H9 (cell line): ENCODE measurements around the gene NOX5. TPM values are rescaled to one million over a fixed set of nuclear protein-coding genes. Genes with fewer than 3 reads are reported as not detected.

Experiments used
- DNase-seq: peaks from one replicate; pipeline ENCODE4 v3.0.0-alpha.2; 2017
- H2AFZ ChIP-seq: one replicate; pipeline ENCODE4 v1.6.1; 2013; ENCODE audit warnings: mild to moderate bottlenecking, low read length, control low read depth, moderate library complexity
- H2AK5ac ChIP-seq: 2 replicates; pipeline ENCODE4 v1.6.1; 2013; ENCODE audit warnings: low read length, control low read depth, mixed read lengths; ENCODE audit not compliant: insufficient read length
- H2BK120ac ChIP-seq: one replicate; pipeline ENCODE4 v1.6.1; 2013; ENCODE audit warnings: low read depth, mild to moderate bottlenecking, low read length, control low read depth, inconsistent platforms; ENCODE audit not compliant: poor library complexity, severe bottlenecking
- H2BK12ac ChIP-seq: 2 replicates; pipeline ENCODE4 v1.6.1; 2013; ENCODE audit warnings: low read length, control low read depth, mixed read lengths, low read depth; ENCODE audit not compliant: insufficient read length
- H2BK15ac ChIP-seq: 2 replicates; pipeline ENCODE4 v1.6.1; 2013; ENCODE audit warnings: low read depth, low read length, control low read depth
- H2BK20ac ChIP-seq: one replicate; pipeline ENCODE4 v1.6.1; 2013; ENCODE audit warnings: low read depth, mild to moderate bottlenecking, low read length, control low read depth, inconsistent platforms; ENCODE audit not compliant: poor library complexity, severe bottlenecking
- H2BK5ac ChIP-seq: 2 replicates; pipeline ENCODE4 v1.6.1; 2013; ENCODE audit warnings: low read length, control low read depth, mixed read lengths; ENCODE audit not compliant: insufficient read length
- H3K14ac ChIP-seq: 2 replicates; pipeline ENCODE4 v1.6.1; 2013; ENCODE audit warnings: low read length, control low read depth; ENCODE audit not compliant: insufficient read depth
- H3K18ac ChIP-seq: 2 replicates; pipeline ENCODE4 v1.6.1; 2013; ENCODE audit warnings: low read depth, mild to moderate bottlenecking, mixed read lengths, low read length, control low read depth; ENCODE audit not compliant: insufficient read length
- H3K23ac ChIP-seq: 2 replicates; pipeline ENCODE4 v1.6.1; 2013; ENCODE audit warnings: low read length, control low read depth, mixed read lengths, low read depth; ENCODE audit not compliant: insufficient read length
- H3K23me2 ChIP-seq: 2 replicates; pipeline ENCODE4 v1.6.1; 2013; ENCODE audit warnings: low read depth, mild to moderate bottlenecking, mixed read lengths, low read length, control low read depth; ENCODE audit not compliant: insufficient read length, poor library complexity, severe bottlenecking
- H3K27ac ChIP-seq: 2 replicates; pipeline ENCODE4 v1.5.1; 2013; ENCODE audit warnings: low read length, control low read depth, mixed read lengths, low read depth; ENCODE audit not compliant: insufficient read length
- H3K27me3 ChIP-seq: 2 replicates; pipeline ENCODE4 v1.6.1; 2013; ENCODE audit warnings: low read length, control low read depth, inconsistent platforms; ENCODE audit not compliant: insufficient read depth
- H3K4ac ChIP-seq: 2 replicates; pipeline ENCODE4 v1.6.1; 2013; ENCODE audit warnings: low read depth, mild to moderate bottlenecking, control low read depth, inconsistent platforms, low read length, moderate library complexity
- H3K4me1 ChIP-seq: 2 replicates; pipeline ENCODE4 v1.6.1; 2013; ENCODE audit warnings: low read length, control low read depth, inconsistent platforms; ENCODE audit not compliant: insufficient read depth
- H3K4me2 ChIP-seq: 2 replicates; pipeline ENCODE4 v1.6.1; 2013; ENCODE audit warnings: low read length, control low read depth, mixed read lengths; ENCODE audit not compliant: insufficient read length, insufficient read depth
- H3K56ac ChIP-seq: 2 replicates; pipeline ENCODE4 v1.6.1; 2013; ENCODE audit warnings: low read depth, mild to moderate bottlenecking, mixed read lengths, low read length, control low read depth; ENCODE audit not compliant: insufficient read length
- H3K79me1 ChIP-seq: 2 replicates; pipeline ENCODE4 v1.6.1; 2013; ENCODE audit warnings: low read depth, mild to moderate bottlenecking, moderate library complexity, low read length, control low read depth, inconsistent platforms; ENCODE audit not compliant: insufficient read depth, poor library complexity, severe bottlenecking
- H3K79me2 ChIP-seq: 2 replicates; pipeline ENCODE4 v1.6.1; 2013; ENCODE audit warnings: low read length, control low read depth, inconsistent platforms; ENCODE audit not compliant: insufficient read depth
- H3K9ac ChIP-seq: 2 replicates; pipeline ENCODE4 v1.6.1; 2013; ENCODE audit warnings: low read length, control low read depth, mixed read lengths; ENCODE audit not compliant: insufficient read length; ENCODE audit errors: extremely low read depth
- H3K9me3 ChIP-seq: one replicate; pipeline ENCODE4 v1.6.1; 2013; ENCODE audit warnings: low read depth, low read length, inconsistent platforms; ENCODE audit not compliant: control insufficient read depth
- H3T11ph ChIP-seq: one replicate; pipeline ENCODE4 v1.6.1; 2013; ENCODE audit warnings: mild to moderate bottlenecking, low read length, control low read depth, inconsistent platforms
- H4K20me1 ChIP-seq: one replicate; pipeline ENCODE4 v1.6.1; 2013; ENCODE audit not compliant: control insufficient read depth, insufficient read length, insufficient read depth
- H4K5ac ChIP-seq: 2 replicates; pipeline ENCODE4 v1.6.1; 2013; ENCODE audit warnings: low read depth, mild to moderate bottlenecking, mixed read lengths, low read length, control low read depth; ENCODE audit not compliant: insufficient read length
- H4K8ac ChIP-seq: replicated peaks from 2 replicates; pipeline ENCODE4 v1.6.1; 2013; ENCODE audit warnings: low read length, control low read depth, mixed read lengths, low read depth; ENCODE audit not compliant: insufficient read length
- H4K91ac ChIP-seq: 2 replicates; pipeline ENCODE4 v1.6.1; 2013; ENCODE audit warnings: low read depth, mild to moderate bottlenecking, moderate library complexity, mixed read lengths, low read length, control low read depth; ENCODE audit not compliant: insufficient read length
- H3K27ac Mint-ChIP-seq, 3 experiments: 2 replicates in 2 of 3; 3 replicates in 1 of 3; pipeline ENCODE4 v1.8.0; 2020 to 2021; ENCODE audit warnings: mixed read lengths in 3 of 3, mild to moderate bottlenecking in 1 of 3, moderate library complexity in 1 of 3
- H3K27me3 Mint-ChIP-seq: 2 replicates; pipeline ENCODE4 v1.8.0; 2021; ENCODE audit warnings: low read depth, mild to moderate bottlenecking, moderate library complexity, mixed read lengths
- H3K36me3 Mint-ChIP-seq, 3 experiments: 2 replicates in 2 of 3; 3 replicates in 1 of 3; pipeline ENCODE4 v1.8.0; 2020 to 2021; ENCODE audit warnings: low read depth in 3 of 3, mixed read lengths in 3 of 3; ENCODE audit not compliant: insufficient read depth in 1 of 3
- H3K4me1 Mint-ChIP-seq, 2 experiments: 2 replicates each; pipeline ENCODE4 v1.8.0; 2020; ENCODE audit warnings: mixed read lengths in 2 of 2
- H3K4me3 Mint-ChIP-seq, 2 experiments: 2 replicates in 1 of 2; 3 replicates in 1 of 2; pipeline ENCODE4 v1.8.0; 2020 to 2021; ENCODE audit warnings: mild to moderate bottlenecking in 2 of 2, mixed read lengths in 2 of 2, moderate library complexity in 1 of 2
- H3K9me3 Mint-ChIP-seq, 2 experiments: 2 replicates in 1 of 2; 3 replicates in 1 of 2; pipeline ENCODE4 v1.8.0; 2020; ENCODE audit warnings: mild to moderate bottlenecking in 2 of 2, mixed read lengths in 2 of 2, moderate library complexity in 1 of 2
- WGBS: extraction: QIAGEN DNeasy Blood & Tissue Kit; methylation state at CpG from one replicate; pipeline ENCODE4 v1.1.7; 2013; ENCODE audit warnings: missing lambda C conversion rate, low lambda C conversion rate, mixed read lengths; ENCODE audit not compliant: insufficient read length; ENCODE audit errors: extremely low coverage; 5-methylcytosine and 5-hydroxymethylcytosine counted together
- total RNA-seq: library from RNA; stranded (reverse); gene quantifications from 2 replicates; pipeline ENCODE4 v1.2.1, GENCODE V29; 2021
- TF ChIP-seq, protein P1 (sequence below): fragments of 200-600 bp; sonication (generic); conservative IDR thresholded peaks from 3 replicates; pipeline ENCODE4 v1.8.0; 2021; ENCODE audit warnings: antibody characterized with exemption, mild to moderate bottlenecking

NOX5 gene
- total RNA-seq, 1 experiment from 2014 or later, result 0.04 TPM

GRCh38 chr15:69042531-69042930 is 28.0 kb downstream of the NOX5 start:
- H2BK15ac ChIP-seq, result no peak overlapping the region
- no peak overlapping the region for H3K9ac ChIP-seq
- no peak overlapping the region for H3K56ac ChIP-seq
- no peak overlapping the region for H4K8ac ChIP-seq
- H2BK20ac ChIP-seq, result no peak overlapping the region
- H3K9me3 ChIP-seq, result no peaks in the 10 kb centered on the region
- Mint-ChIP-seq H3K9me3 (no peaks in the 10 kb centered on the region), H3K36me3 (peaks cover 0 to 2% (median 0%) of the 10 kb centered on the region in 3 experiments; a peak in 1 of 7 replicates), H3K4me3 (no peak overlapping the region), H3K27ac (no peak overlapping the region), H3K4me1 (peaks cover 9 to 14% of the 10 kb centered on the region in 2 experiments), H3K27me3 (peaks cover 23% of the 10 kb centered on the region)
- no peak for DNase-seq
- TF ChIP-seq, protein P1, sequence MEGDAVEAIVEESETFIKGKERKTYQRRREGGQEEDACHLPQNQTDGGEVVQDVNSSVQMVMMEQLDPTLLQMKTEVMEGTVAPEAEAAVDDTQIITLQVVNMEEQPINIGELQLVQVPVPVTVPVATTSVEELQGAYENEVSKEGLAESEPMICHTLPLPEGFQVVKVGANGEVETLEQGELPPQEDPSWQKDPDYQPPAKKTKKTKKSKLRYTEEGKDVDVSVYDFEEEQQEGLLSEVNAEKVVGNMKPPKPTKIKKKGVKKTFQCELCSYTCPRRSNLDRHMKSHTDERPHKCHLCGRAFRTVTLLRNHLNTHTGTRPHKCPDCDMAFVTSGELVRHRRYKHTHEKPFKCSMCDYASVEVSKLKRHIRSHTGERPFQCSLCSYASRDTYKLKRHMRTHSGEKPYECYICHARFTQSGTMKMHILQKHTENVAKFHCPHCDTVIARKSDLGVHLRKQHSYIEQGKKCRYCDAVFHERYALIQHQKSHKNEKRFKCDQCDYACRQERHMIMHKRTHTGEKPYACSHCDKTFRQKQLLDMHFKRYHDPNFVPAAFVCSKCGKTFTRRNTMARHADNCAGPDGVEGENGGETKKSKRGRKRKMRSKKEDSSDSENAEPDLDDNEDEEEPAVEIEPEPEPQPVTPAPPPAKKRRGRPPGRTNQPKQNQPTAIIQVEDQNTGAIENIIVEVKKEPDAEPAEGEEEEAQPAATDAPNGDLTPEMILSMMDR, result no peak
- H3K27me3 ChIP-seq, result no peaks in the 10 kb centered on the region; the same call in none of the 2 replicates
- no peak overlapping the region for H3T11ph ChIP-seq
- no peak overlapping the region for H2AK5ac ChIP-seq
- H3K14ac ChIP-seq, result no peak overlapping the region
- H3K27ac ChIP-seq, result no peak overlapping the region
- H4K5ac ChIP-seq, result no peak overlapping the region
- H3K23ac ChIP-seq, result no peak overlapping the region
- H3K79me2 ChIP-seq, result 0 out of 2 replicates have a peak, but pooled peaks cover 2% of the 10 kb centered on the region
- no peaks in the 10 kb centered on the region for H3K79me1 ChIP-seq
- no peak overlapping the region for H4K91ac ChIP-seq
- no CpG with 5 or more reads among the region's 5 CpGs for WGBS
- no peak overlapping the region for H2BK12ac ChIP-seq
- no peaks in the 10 kb centered on the region; the same call in 1 of the 2 replicates for H3K4me1 ChIP-seq
- H3K4ac ChIP-seq, result no peak overlapping the region
- H3K4me2 ChIP-seq, result no peak overlapping the region
- H2AFZ ChIP-seq, result no peak overlapping the region
- no peak overlapping the region for H3K18ac ChIP-seq
- H3K23me2 ChIP-seq, result no peaks in the 10 kb centered on the region
- H2BK5ac ChIP-seq, result no peak overlapping the region
- no peak overlapping the region for H2BK120ac ChIP-seq
- no peaks in the 10 kb centered on the region for H4K20me1 ChIP-seq
